OCI-LY7 (cell line): ENCODE results near the gene BRAF. TPM values are rescaled to one million over a fixed set of nuclear protein-coding genes. Genes with fewer than 3 reads are reported as not detected.
"Not testable (repeated sequence)": the region's sequence is repeated elsewhere in the genome, so short reads cannot be mapped to it uniquely, and the experiment has no call there.

Experiments used
- BruUV-seq: library from RNA; stranded (reverse); fragments of 400-500 nt; replicated peaks from 2 replicates; lab custom pipeline; 2021; lab: Mats Ljungman, UMichigan
- CTCF ChIA-PET: fragments of 300-600 bp; sonication (Branson Sonifier 250); formaldehyde crosslinking; loops from one replicate; lab custom pipeline; 2022; ENCODE audit warnings: antibody characterized with exemption; ENCODE audit not compliant: unreplicated experiment; lab: Charles Lee
- POLR2A ChIA-PET: fragments of 300-600 bp; sonication (Branson Sonifier 250); formaldehyde crosslinking; loops from one replicate; lab custom pipeline; 2022; ENCODE audit warnings: antibody characterized with exemption; lab: Charles Lee
- DNase-seq: peaks from one replicate; pipeline ENCODE4 v3.0.0-alpha.2; 2015; ENCODE audit warnings: low spot score
- H2AFZ ChIP-seq: fragments of 200-600 bp; sonication (generic), shearing (Covaris generic); 2 replicates; pipeline ENCODE4 v1.6.1; 2014; ENCODE audit warnings: mild to moderate bottlenecking, antibody characterized with exemption, low read length, moderate library complexity
- H3K27ac ChIP-seq: fragments of 200-600 bp; sonication (generic); 2 replicates; pipeline ENCODE4 v1.5.1; 2014; ENCODE audit warnings: mixed run types, low read depth, mild to moderate bottlenecking, moderate library complexity, low read length, inconsistent platforms; ENCODE audit not compliant: poor library complexity, severe bottlenecking
- H3K36me3 ChIP-seq: fragments of 200-600 bp; sonication (generic); 2 replicates; pipeline ENCODE4 v1.6.1; 2014; ENCODE audit warnings: mild to moderate bottlenecking, antibody characterized with exemption, low read length, moderate library complexity, mixed read lengths; ENCODE audit not compliant: insufficient read depth
- H3K4me1 ChIP-seq: fragments of 200-600 bp; sonication (generic); 2 replicates; pipeline ENCODE4 v1.5.1; 2014; ENCODE audit warnings: mild to moderate bottlenecking, low read length; ENCODE audit not compliant: insufficient read depth, poor library complexity, severe bottlenecking
- H3K4me2 ChIP-seq: fragments of 200-600 bp; sonication (generic); 2 replicates; pipeline ENCODE4 v1.6.1; 2014; ENCODE audit warnings: mild to moderate bottlenecking, low read length
- H3K4me3 ChIP-seq: fragments of 200-600 bp; sonication (generic); 2 replicates; pipeline ENCODE4 v1.5.1; 2014; ENCODE audit warnings: mild to moderate bottlenecking, low read depth, low read length; ENCODE audit not compliant: poor library complexity, severe bottlenecking
- H3K79me2 ChIP-seq: fragments of 200-600 bp; sonication (generic); 2 replicates; pipeline ENCODE4 v1.6.1; 2016; ENCODE audit warnings: low read depth, mild to moderate bottlenecking, low read length, moderate library complexity, mixed read lengths; ENCODE audit not compliant: insufficient read depth
- H3K9me2 ChIP-seq: fragments of 200-600 bp; sonication (generic); 2 replicates; pipeline ENCODE4 v1.6.1; 2016; ENCODE audit warnings: mild to moderate bottlenecking, low read length, mixed read lengths; ENCODE audit not compliant: insufficient read depth
- H3K9me3 ChIP-seq: fragments of 200-600 bp; sonication (generic); 2 replicates; pipeline ENCODE4 v1.6.1; 2014; ENCODE audit warnings: mild to moderate bottlenecking, mixed run types, low read length, mixed read lengths
- H4K20me1 ChIP-seq: fragments of 200-600 bp; sonication (generic); 2 replicates; pipeline ENCODE4 v1.6.1; 2014; ENCODE audit warnings: mild to moderate bottlenecking, antibody characterized with exemption, low read length, moderate library complexity, mixed read lengths; ENCODE audit not compliant: insufficient read depth
- CTCF ChIP-seq: fragments of 200-600 bp; sonication (generic); conservative IDR thresholded peaks from 2 replicates; pipeline ENCODE4 v1.5.1; 2014; ENCODE audit warnings: mild to moderate bottlenecking, antibody characterized with exemption, low read length, moderate library complexity, mixed read lengths
- EZH2phosphoT487 ChIP-seq: fragments of 200-600 bp; sonication (generic); IDR thresholded peaks from 2 replicates; pipeline ENCODE4 v1.6.1; 2018; ENCODE audit warnings: low read depth, borderline replicate concordance, mild to moderate bottlenecking, mixed run types, antibody characterized with exemption, low read length, moderate library complexity, mixed read lengths
- intact Hi-C: fragments of 100-400 bp; cut with micrococcal nuclease; formaldehyde crosslinking; loops from one replicate; pipeline ENCODE4 v1.10.0; 2022; ENCODE audit not compliant: unreplicated experiment
- total RNA-seq, 2 experiments: library from RNA; depleted of rRNA in 1 of 2; stranded (reverse); fragments of >200 nt in 1 of 2; shearing (Covaris generic) in 1 of 2; gene quantifications; 2 replicates each; pipeline ENCODE4 v1.2.3, GENCODE V29; 2014 to 2022

Gene BRAF
- total RNA-seq, 2 experiments from 2014 or later = 17.1 to 41.6 TPM

- no TSS peak for BruUV-seq
- Histone ChIP-seq H3K4me1 (peaks cover 17% of the 10 kb centered on the region), H3K9me2 (no peaks in the 10 kb centered on the region), H3K36me3 (no peaks in the 10 kb centered on the region), H4K20me1 (peaks cover 9% of the 10 kb centered on the region), H3K4me3 (no peak overlapping the region), H3K9me3 (peaks cover 7% of the 10 kb centered on the region; the same call in 1 of the 2 replicates), H3K27ac (no peak overlapping the region), H2AFZ (no peak overlapping the region), H3K4me2 (no peak overlapping the region; the same call in 1 of the 2 replicates), H3K79me2 (peaks cover 54% of the 10 kb centered on the region)
- DNase-seq = no peak
- intact Hi-C loops = no loop called here
- TF ChIP-seq EZH2phosphoT487 (no peak), CTCF (no peak)
- CTCF ChIA-PET = no interaction called here
- POLR2A ChIA-PET = interaction anchor here (1.4 to 2.0 kb wide), 2 partner anchors 9 to 11 kb away, joined by 5 read pairs; no protein-coding TSS in a partner anchor
Observed at GRCh38 chr7:140883378-140883777, 41.4 kb downstream of the BRAF start.

DNA sequence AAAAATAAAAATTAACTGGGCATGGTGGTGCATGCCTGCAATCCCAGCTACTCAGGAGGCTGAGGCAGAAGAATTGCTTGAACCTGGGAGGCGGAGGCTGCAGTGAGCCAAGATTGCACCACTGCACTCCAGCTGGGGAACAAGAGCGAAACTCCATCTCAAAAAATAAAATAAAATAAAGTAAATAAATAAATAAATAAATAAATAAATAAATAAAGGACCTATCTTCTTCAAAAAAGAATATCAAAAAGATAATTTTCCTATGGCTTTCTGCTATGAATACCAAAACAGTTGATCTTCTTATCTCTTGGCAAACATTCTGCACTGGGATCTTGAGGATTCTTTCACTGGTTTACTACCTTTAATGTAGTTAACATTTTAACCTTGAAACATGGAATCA, 41.9 kb downstream of the BRAF start:
- H3K27ac ChIP-seq, CTCF ChIA-PET, H4K20me1 ChIP-seq, DNase-seq, H3K4me3 ChIP-seq, H3K36me3 ChIP-seq, BruUV-seq, H2AFZ ChIP-seq, H3K9me2 ChIP-seq, intact Hi-C loops, H3K4me2 ChIP-seq: not testable (repeated sequence)
- H3K79me2 ChIP-seq = peaks cover 55% of the 10 kb centered on the region
- H3K4me1 ChIP-seq = peaks cover 17% of the 10 kb centered on the region
- H3K9me3 ChIP-seq = peaks cover 12% of the 10 kb centered on the region; the same call in 1 of the 2 replicates
- POLR2A ChIA-PET = interaction anchor here (1.4 to 2.0 kb wide), 2 partner anchors 10 to 11 kb away, joined by 5 read pairs; no protein-coding TSS in a partner anchor

GRCh38 chr7:140881507-140882228, 43.1 kb downstream of the BRAF start:
- H3K9me2 ChIP-seq = no peaks in the 10 kb centered on the region
- H3K79me2 ChIP-seq = peaks cover 56% of the 10 kb centered on the region
- H3K4me3 ChIP-seq = no peak overlapping the region
- H3K4me2 ChIP-seq = no peak overlapping the region
- CTCF ChIA-PET = no interaction called here
- H3K4me1 ChIP-seq = peaks cover 21% of the 10 kb centered on the region
- no peak overlapping the region for H3K27ac ChIP-seq
- no peaks in the 10 kb centered on the region for H3K36me3 ChIP-seq
- peaks cover under 1% of the 10 kb centered on the region; the same call in 1 of the 2 replicates for H4K20me1 ChIP-seq
- peaks cover 14% of the 10 kb centered on the region; the same call in 1 of the 2 replicates for H3K9me3 ChIP-seq
- intact Hi-C loops = no loop called here
- POLR2A ChIA-PET = interaction anchor here (1.0 to 1.2 kb wide), 2 partner anchors 10 to 17 kb away, joined by 3 read pairs; no protein-coding TSS in a partner anchor
- no peak for DNase-seq
- TF ChIP-seq EZH2phosphoT487 (no peak), CTCF (no peak)
- H2AFZ ChIP-seq = no peak overlapping the region
- BruUV-seq = no TSS peak
